NCI-H774 (cell line): Measurements from ENCODE around the gene MAP1LC3A.

ENCODE experiments used
- DNase-seq: peaks from one replicate; lab custom pipeline; 2025; lab: John Stamatoyannopoulos, UW

Gene MAP1LC3A

GRCh38 chr20:34577061-34577460 lies 18.5 kb downstream of the MAP1LC3A start:
- DNase-seq, result no peak

GRCh38 chr20:34578025-34578424 lies 19.5 kb downstream of the MAP1LC3A start:
- DNase-seq, result no peak

GRCh38 chr20:34578521-34578920 lies 20.0 kb downstream of the MAP1LC3A start:
- no peak for DNase-seq

DNA sequence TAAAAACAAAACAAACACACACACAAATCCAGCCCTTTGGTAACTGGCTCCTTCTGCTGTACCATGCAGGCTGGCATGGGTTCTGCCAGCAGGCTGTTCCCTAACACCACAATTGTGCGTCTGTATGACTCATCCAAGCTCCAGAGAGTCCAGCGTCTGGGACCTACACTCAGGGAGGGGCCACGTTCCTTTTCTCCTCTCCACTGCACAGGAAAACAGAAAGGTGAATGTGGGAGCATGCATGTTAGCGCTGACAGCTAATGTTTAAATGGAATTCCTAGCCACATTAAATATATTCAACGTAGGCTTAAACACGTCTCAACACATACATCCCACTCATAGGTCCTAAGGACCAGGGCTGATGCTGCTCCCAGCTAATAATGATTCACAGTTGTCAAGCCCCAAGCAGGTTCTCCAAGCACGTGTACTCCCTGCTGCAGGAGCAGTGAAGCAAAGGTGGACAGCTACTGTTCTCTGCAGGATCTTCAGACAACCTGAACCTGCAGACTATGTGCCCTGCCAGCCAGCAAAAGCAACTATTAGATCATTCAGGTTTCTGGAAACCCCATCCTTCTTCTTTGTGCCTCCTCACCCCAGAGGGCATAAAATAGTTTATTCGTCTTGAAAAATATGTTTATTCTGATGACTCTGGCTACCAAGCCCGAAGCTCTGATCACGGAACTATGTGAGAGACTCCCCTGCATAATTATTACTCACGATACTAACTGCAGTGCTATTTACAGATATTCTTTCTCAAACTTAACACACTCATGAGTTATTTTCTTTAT lies 20.9 kb downstream of the MAP1LC3A start:
- DNase-seq, result no peak

DNA sequence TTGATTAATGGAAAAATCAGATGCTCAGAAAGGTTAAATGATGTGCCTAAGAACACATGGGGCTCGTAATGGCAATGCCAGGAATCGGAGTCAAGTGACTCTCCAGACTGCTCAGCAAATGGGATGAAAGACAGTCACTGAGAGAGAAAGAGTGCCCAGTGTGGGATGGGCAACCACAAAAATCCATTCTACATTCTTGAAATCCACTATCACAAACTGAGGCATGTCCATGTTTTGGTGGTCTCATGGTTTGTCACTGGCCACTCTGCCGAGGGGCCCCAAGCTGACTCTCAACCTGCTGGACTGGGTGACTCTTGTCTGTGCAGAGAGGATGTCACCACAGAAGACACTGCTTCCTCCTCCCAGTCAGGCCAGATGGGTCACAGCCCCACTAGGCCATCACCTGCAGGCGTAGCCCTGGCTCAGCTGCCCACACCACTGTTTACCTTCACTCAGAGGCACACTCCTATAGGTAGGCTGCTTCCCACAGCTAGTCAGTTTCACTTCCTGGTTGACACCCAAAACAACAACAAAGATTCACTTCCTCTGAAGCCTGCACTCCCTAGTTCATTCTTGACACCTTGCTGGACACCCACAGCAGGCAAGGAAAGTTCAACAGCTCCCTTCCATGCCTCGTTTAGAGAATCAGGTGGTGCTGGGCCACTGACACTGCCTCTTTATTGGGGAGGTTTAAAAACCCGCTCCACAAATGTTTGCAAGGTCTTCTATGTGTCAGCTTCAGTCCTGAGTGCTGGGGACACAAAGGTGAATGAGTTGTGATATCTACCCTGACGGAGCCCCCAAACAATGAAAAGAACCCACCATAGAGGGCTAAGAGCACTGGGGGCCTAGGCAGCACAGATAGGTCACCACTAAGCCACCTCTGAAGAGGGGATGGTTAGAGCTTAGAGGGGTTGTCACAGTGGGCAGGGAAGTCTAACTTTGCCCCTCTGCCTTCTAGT lies 21.7 kb downstream of the MAP1LC3A start:
- peak; percentile 3 for DNase-seq

DNA sequence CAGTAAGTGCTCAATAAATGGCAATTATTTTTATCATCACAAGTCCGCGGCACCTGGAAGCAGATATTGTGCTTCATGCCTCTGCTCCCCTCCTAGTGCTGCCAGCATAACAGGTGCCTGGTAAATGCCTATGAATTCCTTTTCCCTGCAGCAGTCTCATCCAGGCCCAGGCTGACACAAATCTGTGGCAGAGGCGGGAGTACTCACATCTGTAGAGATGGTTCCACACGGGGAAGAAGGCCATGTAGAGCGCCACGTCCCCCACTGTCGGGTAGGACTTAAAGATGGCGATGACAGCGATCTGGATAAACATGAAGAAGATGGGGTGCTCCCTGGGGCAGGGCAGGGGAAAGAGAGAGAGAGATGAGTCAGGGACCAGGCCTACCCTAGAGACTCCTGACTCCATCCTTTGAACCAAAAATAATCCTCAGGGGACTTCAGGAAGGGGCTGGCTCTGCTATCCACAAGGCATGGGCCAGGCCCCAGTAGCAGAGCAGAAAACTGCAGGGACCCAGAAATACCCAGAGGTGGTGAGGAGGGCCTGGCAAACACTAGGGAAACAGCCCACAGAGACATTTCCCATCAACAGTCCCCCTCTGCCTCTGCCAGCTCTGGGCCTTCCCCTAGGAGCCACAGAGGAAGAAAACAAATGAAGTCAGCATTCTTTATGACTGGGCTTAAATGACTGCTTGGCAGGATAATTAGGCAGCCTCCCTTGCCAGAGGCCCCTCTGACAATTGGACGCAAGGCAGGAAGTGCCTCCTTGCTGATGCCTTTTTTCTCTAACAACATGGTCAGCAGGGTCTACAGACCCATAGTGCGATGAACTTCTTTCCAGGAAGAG lies 23.0 kb downstream of the MAP1LC3A start:
- no peak for DNase-seq

GRCh38 chr20:34582221-34582620 lies 23.7 kb downstream of the MAP1LC3A start:
- DNase-seq, result no peak

DNA sequence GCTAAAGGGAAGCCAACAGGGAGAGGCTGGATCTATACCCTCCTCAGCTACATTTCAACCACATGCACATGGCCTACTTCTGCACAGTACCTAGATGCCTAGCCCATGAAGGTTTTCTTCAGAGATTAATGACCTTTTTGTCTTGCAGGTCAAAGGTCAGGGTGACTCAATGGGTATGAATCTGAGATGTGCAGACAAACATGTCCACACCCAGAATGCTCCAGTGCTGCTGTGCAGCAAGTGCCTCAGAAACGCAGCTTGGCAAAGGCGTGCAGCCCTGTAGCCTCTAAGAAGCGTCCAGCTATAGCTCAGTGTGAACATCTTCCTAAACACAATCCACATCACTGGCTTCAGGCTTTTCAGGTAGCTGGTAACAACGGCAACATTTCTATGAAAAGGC lies 24.4 kb downstream of the MAP1LC3A start:
- no peak for DNase-seq

DNA sequence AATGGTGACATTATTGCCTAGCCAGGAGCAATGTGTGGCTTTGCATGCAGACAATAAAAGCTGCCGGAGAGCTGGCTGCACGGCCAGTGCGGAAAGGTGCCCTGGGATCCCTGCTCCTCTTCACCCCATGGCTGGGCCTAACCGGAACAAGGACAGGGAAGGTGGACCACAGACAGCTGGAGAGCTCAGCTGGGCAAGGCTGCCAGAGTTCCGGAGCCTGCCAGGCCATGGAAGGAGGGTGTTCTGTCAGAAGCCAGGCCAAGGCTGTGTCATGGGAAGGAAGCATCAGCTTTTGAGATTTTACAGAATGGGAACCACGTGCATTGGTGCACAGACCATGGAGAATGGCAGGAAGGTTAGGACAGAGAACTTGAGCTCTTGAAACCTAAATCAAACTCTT lies 25.0 kb downstream of the MAP1LC3A start:
- DNase-seq, result no peak

DNA sequence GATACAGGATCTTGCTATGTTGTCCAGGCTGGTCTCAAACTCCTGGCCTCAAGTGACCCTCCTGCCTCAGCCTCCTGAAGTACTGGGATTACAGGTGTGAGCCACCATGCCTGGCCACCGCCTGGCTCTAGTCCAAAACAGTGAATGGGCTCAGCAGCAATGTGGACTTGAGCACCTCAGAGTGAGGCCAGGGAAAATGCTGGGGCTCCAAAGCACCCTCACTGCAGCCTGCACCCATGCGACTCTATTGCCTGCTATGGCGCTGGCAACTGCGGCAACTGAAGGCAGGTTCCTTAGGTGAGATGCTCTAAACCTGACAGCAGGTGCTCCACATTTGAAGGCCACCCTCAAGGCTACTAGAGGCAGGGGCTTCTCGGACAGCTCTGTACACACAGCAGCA lies 26.5 kb downstream of the MAP1LC3A start:
- DNase-seq, result no peak

GRCh38 chr20:34586488-34587163 lies 28.1 kb downstream of the MAP1LC3A start:
- DNase-seq, result no peak

DNA sequence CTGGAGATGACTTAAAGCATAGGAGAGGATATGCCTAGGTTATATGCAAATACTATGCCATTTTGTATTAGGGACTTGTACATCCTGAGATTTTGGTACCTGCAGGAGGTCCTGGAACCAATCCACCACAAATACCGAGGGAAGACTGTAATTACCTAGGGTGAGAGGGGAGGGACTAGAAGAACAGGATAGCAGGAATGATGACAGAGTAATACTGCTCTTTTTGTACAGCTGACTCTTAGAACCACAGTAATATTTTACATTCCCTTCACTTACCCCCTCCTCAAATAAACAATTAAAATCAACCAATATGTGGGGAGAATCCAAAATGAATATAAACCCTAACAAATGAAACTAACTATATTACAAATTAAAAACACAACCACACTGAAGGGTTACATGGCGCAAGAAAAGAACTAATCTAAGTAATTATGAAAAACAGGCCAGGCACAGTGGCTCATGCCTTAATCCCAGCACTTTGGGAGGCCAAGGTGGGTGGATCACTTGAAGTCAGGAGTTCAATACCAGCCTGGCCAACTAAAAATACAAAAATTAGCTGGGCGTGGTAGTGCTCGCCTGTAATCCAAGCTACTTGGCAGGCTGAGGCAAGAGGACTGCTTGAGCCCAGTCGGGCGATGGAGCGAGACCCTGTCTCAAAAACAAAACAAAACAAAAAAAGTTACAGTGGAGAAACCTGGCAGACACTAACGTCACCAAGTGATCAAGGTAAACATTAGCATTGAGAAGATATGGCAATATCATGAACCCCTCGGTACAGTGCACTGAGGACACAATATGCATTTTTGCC lies 37.1 kb downstream of the MAP1LC3A start:
- DNase-seq, result no peak

- no peak for DNase-seq
These were observed 42.6 kb downstream of the MAP1LC3A start for GRCh38 chr20:34600892-34601653.

DNA sequence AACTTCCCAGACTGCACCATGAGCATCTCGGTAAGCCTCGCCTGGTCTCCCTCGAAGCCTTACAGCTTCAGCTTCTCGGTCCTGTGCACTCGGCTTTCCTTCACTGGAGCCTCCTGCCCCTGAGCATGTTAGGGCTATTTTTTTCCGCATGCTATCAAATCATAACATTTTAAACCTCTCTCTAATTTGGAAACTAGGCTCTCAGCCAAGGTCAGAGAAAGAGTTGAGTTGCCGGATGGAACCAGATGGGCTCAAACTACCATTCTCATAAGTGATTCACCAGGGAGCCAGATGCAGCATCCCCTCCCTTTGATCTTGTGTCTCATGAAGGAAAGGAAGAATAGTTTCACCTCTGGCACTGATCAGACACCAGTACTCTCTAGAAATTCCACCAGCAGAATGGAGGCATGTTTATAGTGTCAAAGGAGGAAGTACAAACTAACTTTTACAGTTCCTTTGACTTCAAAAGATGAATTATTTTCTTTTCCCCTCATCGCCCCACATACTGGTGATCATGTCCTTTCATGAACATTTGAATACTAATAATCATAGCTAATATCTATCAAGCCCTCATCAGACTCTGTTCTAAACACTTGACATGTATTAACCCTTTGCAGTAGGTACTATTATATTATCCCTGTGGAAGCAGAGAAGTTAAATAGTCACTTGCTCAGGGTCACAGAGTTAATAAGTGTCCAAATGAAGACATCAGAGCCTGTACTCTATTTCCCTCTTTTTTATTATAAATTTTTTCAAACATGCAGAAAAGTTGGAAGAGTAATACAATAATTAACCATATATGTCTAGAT lies 46.7 kb downstream of the MAP1LC3A start:
- DNase-seq, result no peak

GRCh38 chr20:34607066-34607465 lies 48.5 kb downstream of the MAP1LC3A start:
- no peak for DNase-seq
